Fibroblast of gingiva (primary cell): Measurements from ENCODE around the gene ACVR1B.

Experiments used
- DNase-seq: peaks from one replicate; pipeline ENCODE4 v3.0.0-alpha.2; 2011; ENCODE audit warnings: low read depth

Gene ACVR1B

GRCh38 chr12:52044292-52044983, 92.9 kb downstream of the ACVR1B start:
- DNase-seq = peak; percentile 96

- no peak for DNase-seq
These were observed 94.3 kb downstream of the ACVR1B start for GRCh38 chr12:52045794-52046199.
